HG03342 (cell line): ENCODE measurements around the gene OLFML2A.

Experiments
- ATAC-seq: cut with Tn5 transposase; IDR thresholded peaks from one replicate; pipeline ENCODE4 v1.9.1; 2021; ENCODE audit warnings: mild to moderate bottlenecking, moderate library complexity; ENCODE audit not compliant: unreplicated experiment

The OLFML2A gene

GRCh38 chr9:124794902-124795491, 18.1 kb downstream of the OLFML2A start:
- no peak for ATAC-seq

GRCh38 chr9:124795881-124796431, 19.0 kb downstream of the OLFML2A start:
- ATAC-seq, result no peak

- no peak for ATAC-seq
These were observed 20.6 kb downstream of the OLFML2A start for GRCh38 chr9:124797343-124798103.

GRCh38 chr9:124799274-124800006, 22.5 kb downstream of the OLFML2A start:
- ATAC-seq, result no peak

- no peak for ATAC-seq
These were observed 23.6 kb downstream of the OLFML2A start for GRCh38 chr9:124800306-124801259.

GRCh38 chr9:124801356-124801755, 24.4 kb downstream of the OLFML2A start:
- ATAC-seq, result no peak

- no peak for ATAC-seq
These were observed 25.5 kb downstream of the OLFML2A start for GRCh38 chr9:124802426-124802825.

GRCh38 chr9:124803911-124804310, 27.0 kb downstream of the OLFML2A start:
- no peak for ATAC-seq

GRCh38 chr9:124805186-124805585, 28.3 kb downstream of the OLFML2A start:
- no peak for ATAC-seq

- ATAC-seq, result no peak
These were observed 31.5 kb downstream of the OLFML2A start for GRCh38 chr9:124808246-124808956.

- ATAC-seq, result no peak
These were observed 32.3 kb downstream of the OLFML2A start for GRCh38 chr9:124809211-124809610.

GRCh38 chr9:124809741-124810500, 33.0 kb downstream of the OLFML2A start:
- no peak for ATAC-seq

- no peak for ATAC-seq
These were observed 33.9 kb downstream of the OLFML2A start for GRCh38 chr9:124810663-124811355.

- no peak for ATAC-seq
These were observed 35.5 kb downstream of the OLFML2A start for GRCh38 chr9:124812441-124812876.

GRCh38 chr9:124813041-124813440, 36.1 kb downstream of the OLFML2A start:
- no peak for ATAC-seq

GRCh38 chr9:124813501-124814163, 36.7 kb downstream of the OLFML2A start:
- no peak for ATAC-seq

- ATAC-seq, result no peak
These were observed 37.2 kb downstream of the OLFML2A start for GRCh38 chr9:124814164-124814535.

GRCh38 chr9:124815601-124816000, 38.7 kb downstream of the OLFML2A start:
- no peak for ATAC-seq
